ENCODE measurements around the gene NKX1-2. TPM values are rescaled to one million over a fixed set of nuclear protein-coding genes. Genes with fewer than 3 reads are reported as not detected.

NKX1-2 gene
- total and polyA plus RNA-seq, 2 of the 8 experiments (the other 6 are each of a cell fraction or from before 2014, with no cell fraction given), result 12.7 to 34.9 TPM

DNA sequence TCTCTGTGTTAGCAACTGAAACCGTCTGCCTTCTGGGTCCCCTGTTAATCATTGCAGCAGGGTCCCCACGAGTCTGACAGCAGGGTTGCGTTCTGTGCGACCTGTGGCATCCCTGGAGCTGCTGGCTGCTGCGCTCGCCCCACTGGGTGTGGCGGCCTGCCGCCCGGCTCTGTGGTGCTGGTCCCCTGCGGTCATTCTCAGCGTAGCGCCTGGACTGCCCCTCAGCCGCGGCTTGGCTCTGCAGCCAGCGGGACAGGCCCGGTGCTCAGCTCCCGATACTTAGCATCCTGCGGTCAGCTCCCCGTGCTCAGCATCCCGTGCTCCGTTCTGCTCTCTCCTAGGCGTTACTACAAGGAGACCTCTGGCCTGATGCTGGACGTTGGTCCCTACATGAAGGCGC lies 46.8 kb upstream of the NKX1-2 start:
- H3K56ac ChIP-seq (replicated peaks; ENCODE audit: insufficient read length, low read depth, low read length), result no peak overlapping the region
- ChIA-PET POLR2A (ENCODE audit: partially characterized antibody) (interaction anchor here (0.9 kb wide), 1 partner anchor 16 kb away, joined by 4 read pairs; no protein-coding TSS in a partner anchor), CTCF (ENCODE audit: partially characterized antibody) (interaction anchor here (0.8 to 1.8 kb wide), 3 partner anchors 10 to 69 kb away, joined by 3 to 6 read pairs (median 3); no protein-coding TSS in a partner anchor)
- H2BK20ac ChIP-seq (ENCODE audit: low read length), result no peak overlapping the region
- H3K23ac ChIP-seq (ENCODE audit: insufficient read length), result no peak overlapping the region
- peaks cover 4 to 10% (median 7%) of the 10 kb centered on the region in 4 experiments; a peak in 7 of 8 replicates for H3K36me3 ChIP-seq (ENCODE audit: control insufficient read depth in 2 of 4, insufficient read depth in 4 of 4, low read length in 3 of 4)
- H3K4me2 ChIP-seq (ENCODE audit: insufficient read depth in 1 of 2, low read depth in 2 of 2, low read length in 2 of 2), result no peak overlapping the region; a peak in 1 of 4 replicates
- no peaks in the 10 kb centered on the region for H3K79me2 ChIP-seq (ENCODE audit: control insufficient read depth in 1 of 2, insufficient read depth in 2 of 2, low read length in 2 of 2)
- TF ChIP-seq JUN (IDR thresholded peaks at IDR 0.05; ENCODE audit: low read depth, low read length) (no peak), CREB1 (IDR thresholded peaks at IDR 0.05) (no peak), TEAD4 (IDR thresholded peaks at IDR 0.05; ENCODE audit: low read depth, low read length) (no peak), SIRT6 (IDR thresholded peaks at IDR 0.05; ENCODE audit: low read length) (no peak), SP1 (IDR thresholded peaks at IDR 0.05; ENCODE audit: low read depth, low read length) (no peak), YY1 (IDR thresholded peaks at IDR 0.05; ENCODE audit: low read depth, low read length) (no peak)
- peaks cover 7 to 9% of the 10 kb centered on the region in 2 experiments; a peak in 2 of 4 replicates for H3K9me3 ChIP-seq (ENCODE audit: insufficient read depth in 2 of 2, low read depth in 1 of 2, low read length in 1 of 2)
- H3K79me1 ChIP-seq (ENCODE audit: low read depth, low read length), result no peaks in the 10 kb centered on the region; the same call in 1 of the 2 replicates
- FAIRE-seq, result no peak
- 0 out of 2 replicates have a peak overlapping the region, but pooled peaks have one; percentile 72 for H2BK15ac ChIP-seq (ENCODE audit: low read length)
- no peaks in the 10 kb centered on the region for H3K27me3 ChIP-seq (replicated peaks in 1 of 4; ENCODE audit: control insufficient read depth in 3 of 4, extremely low read depth in 1 of 4, insufficient read depth in 3 of 4, low read length in 3 of 4)
- no peak overlapping the region for H2BK120ac ChIP-seq (replicated peaks; ENCODE audit: low read depth, low read length)
- WGBS, 2 experiments (ENCODE audit: extremely low coverage in 1 of 2, insufficient coverage in 1 of 2, insufficient read length in 1 of 2, insufficient replicate concordance in 2 of 2, low coverage in 1 of 2, low lambda C conversion rate in 2 of 2, missing lambda C conversion rate in 1 of 2), result 89% methylated on average over 19 of the region's 24 CpGs; no CpG with 5 or more reads in 1 of the 2 experiments
- no peak overlapping the region for H3K14ac ChIP-seq (ENCODE audit: insufficient read length)
- peak overlapping the region; percentile 2; the same call in 1 of the 2 replicates for H2BK5ac ChIP-seq (ENCODE audit: low read depth, low read length)
- H3K4ac ChIP-seq (replicated peaks; ENCODE audit: insufficient read length, low read depth, low read length), result no peak overlapping the region
- H4K8ac ChIP-seq (ENCODE audit: extremely low read depth, insufficient read depth, low read length), result peak overlapping the region; percentile 41; the same call in 1 of the 2 replicates
- H3K4me1 ChIP-seq (replicated peaks in 1 of 4; ENCODE audit: control insufficient read depth in 3 of 4, insufficient read depth in 4 of 4, low read length in 3 of 4), result peaks cover 7 to 25% (median 15%) of the 10 kb centered on the region in 4 experiments; a peak in 6 of 7 replicates
- peak overlapping the region; percentile 7 for H4K91ac ChIP-seq (replicated peaks; ENCODE audit: insufficient read length, low read length)
- H3K4me3 ChIP-seq (ENCODE audit: extremely low read depth in 1 of 4, insufficient read depth in 2 of 4, low read depth in 3 of 4, low read length in 4 of 4), result no peak overlapping the region
- no peak overlapping the region for H2AFZ ChIP-seq (ENCODE audit: low read length)
- H2AK5ac ChIP-seq (ENCODE audit: low read depth, low read length), result no peak overlapping the region
- H3K27ac ChIP-seq (ENCODE audit: low read depth, low read length), result no peak overlapping the region
- DNase-seq (ENCODE audit: low read depth in 1 of 2, low spot score in 2 of 2), result no peak
- peak overlapping the region; percentile 75; the same call in 1 of the 2 replicates for H2BK12ac ChIP-seq (ENCODE audit: low read depth, low read length)
- H3K18ac ChIP-seq (ENCODE audit: extremely low read depth, low read length), result peak overlapping the region; percentile 71
- no peak overlapping the region for H4K5ac ChIP-seq (ENCODE audit: insufficient read length, low read depth, low read length)
- H3K23me2 ChIP-seq (ENCODE audit: low read depth, low read length), result no peaks in the 10 kb centered on the region
- no peak overlapping the region for H3K9ac ChIP-seq (replicated peaks in 1 of 4; ENCODE audit: extremely low read depth in 1 of 4, low read depth in 3 of 4, low read length in 3 of 4)
- no peaks in the 10 kb centered on the region for H4K20me1 ChIP-seq (replicated peaks in 1 of 2; ENCODE audit: control insufficient read depth in 1 of 2, insufficient read depth in 2 of 2, low read length in 2 of 2)

Data from H1 (cell line).